HepG2 (cell line): ENCODE data around the gene KCTD14. TPM values are rescaled to one million over a fixed set of nuclear protein-coding genes. Genes with fewer than 3 reads are reported as not detected.

Source experiments
- ARID3A ChIP-seq: IDR thresholded peaks from 2 replicates; pipeline ENCODE4 v1.6.1; 2012; ENCODE audit warnings: low read depth, low read length, improper control_type of control experiment
- BATF2 ChIP-seq: sonication (generic); formaldehyde crosslinking; IDR thresholded peaks from 2 replicates; pipeline ENCODE4 v1.8.0; 2022; ENCODE audit warnings: mild to moderate bottlenecking, missing genetic modification reagents, moderate library complexity
- KDM3A ChIP-seq: IDR thresholded peaks from 2 replicates; pipeline ENCODE4 v1.6.1; 2018; ENCODE audit warnings: low read depth, missing compliant biosample characterization
- ZNF160 ChIP-seq: sonication (generic); formaldehyde crosslinking; IDR thresholded peaks from 2 replicates; pipeline ENCODE4 v1.8.0; 2022; ENCODE audit warnings: mild to moderate bottlenecking, inconsistent platforms, missing genetic modification reagents
- ZNF264 ChIP-seq: sonication (generic); formaldehyde crosslinking; IDR thresholded peaks from 2 replicates; pipeline ENCODE4 v1.4.0; 2020; ENCODE audit warnings: missing genetic modification reagents
- ZNF318 ChIP-seq: sonication (generic); formaldehyde crosslinking; IDR thresholded peaks from 2 replicates; pipeline ENCODE4 v1.4.0; 2020; ENCODE audit warnings: mild to moderate bottlenecking, missing genetic modification reagents
- ZNF503 ChIP-seq: sonication (generic); formaldehyde crosslinking; IDR thresholded peaks from 2 replicates; pipeline ENCODE4 v1.4.0; 2020; ENCODE audit warnings: missing genetic modification reagents
- ZNF574 ChIP-seq: sonication (generic); formaldehyde crosslinking; IDR thresholded peaks from 2 replicates; pipeline ENCODE4 v1.4.0; 2020; ENCODE audit warnings: missing genetic modification reagents
- ZNF615 ChIP-seq: sonication (generic); formaldehyde crosslinking; IDR thresholded peaks from 2 replicates; pipeline ENCODE4 v1.5.0; 2020; ENCODE audit warnings: mild to moderate bottlenecking, missing genetic modification reagents, borderline replicate concordance
- ZNF713 ChIP-seq: sonication (generic); formaldehyde crosslinking; IDR thresholded peaks from 2 replicates; pipeline ENCODE4 v1.4.0; 2020; ENCODE audit warnings: mild to moderate bottlenecking, missing genetic modification reagents
- ZNF816 ChIP-seq: sonication (generic); formaldehyde crosslinking; IDR thresholded peaks from 2 replicates; pipeline ENCODE4 v1.8.0; 2022; ENCODE audit warnings: missing genetic modification reagents, mild to moderate bottlenecking, borderline replicate concordance
- polyA plus RNA-seq, 8 experiments: library from polyadenylated mRNA; depleted of rRNA in 3 of 8; stranded (reverse) in 7 of 8; unstranded in 1 of 8; fragments of >200 nt; fragmentation: Illumina TruSeq in 4 of 8; extraction: Trizol in 4 of 8; gene quantifications; 2 replicates each; pipeline versions ENCODE4 v1.2.1 to v1.2.3, GENCODE V29; 2011 to 2016; ENCODE audit warnings: low read depth in 4 of 8, missing spikeins in 1 of 8, mixed read lengths in 1 of 8; ENCODE audit not compliant: insufficient read depth in 1 of 8
- total RNA-seq, 5 experiments: library from RNA; depleted of rRNA; stranded (reverse); fragments of >200 nt; fragmentation: Illumina TruSeq; extraction: Trizol; gene quantifications; 2 replicates each; pipeline ENCODE4 v1.2.3, GENCODE V29; 2016; ENCODE audit warnings: low read depth in 1 of 5

Gene KCTD14
- total and polyA plus RNA-seq, 2 of the 13 experiments (the other 11 are each of a cell fraction or from before 2014, with no cell fraction given), result 10.3 to 15.6 TPM

GRCh38 chr11:78022397-78023396, at the start of gene KCTD14 (continued):
- no peak for TF ChIP-seq ZNF615 (CRISPR knock-in tag)
- TF ChIP-seq ZNF713 (CRISPR knock-in tag), result no peak
- TF ChIP-seq KDM3A (CRISPR knock-in tag), result no peak
- 0 out of 2 replicates have a peak, but pooled peaks have one; percentile 38 for TF ChIP-seq ZNF318 (CRISPR knock-in tag)
- TF ChIP-seq ZNF574 (CRISPR knock-in tag), result peak; percentile 75
- TF ChIP-seq BATF2 (CRISPR knock-in tag), result no peak
- no peak for TF ChIP-seq ZNF160 (CRISPR knock-in tag)
- no peak for TF ChIP-seq ZNF264
- no peak for TF ChIP-seq ARID3A
- TF ChIP-seq ZNF816 (CRISPR knock-in tag), result no peak
- TF ChIP-seq ZNF503 (CRISPR knock-in tag), result 0 out of 2 replicates have a peak, but pooled peaks have one; percentile 12
